Measurements from ENCODE around the gene CEP164. TPM values are rescaled to one million over a fixed set of nuclear protein-coding genes. Genes with fewer than 3 reads are reported as not detected.

The CEP164 gene
- total and polyA plus RNA-seq, 9 of the 15 experiments (the other 6 are each of a cell fraction or from before 2014, with no cell fraction given): 2.1 to 16.5 (median 10.4) TPM

DNA sequence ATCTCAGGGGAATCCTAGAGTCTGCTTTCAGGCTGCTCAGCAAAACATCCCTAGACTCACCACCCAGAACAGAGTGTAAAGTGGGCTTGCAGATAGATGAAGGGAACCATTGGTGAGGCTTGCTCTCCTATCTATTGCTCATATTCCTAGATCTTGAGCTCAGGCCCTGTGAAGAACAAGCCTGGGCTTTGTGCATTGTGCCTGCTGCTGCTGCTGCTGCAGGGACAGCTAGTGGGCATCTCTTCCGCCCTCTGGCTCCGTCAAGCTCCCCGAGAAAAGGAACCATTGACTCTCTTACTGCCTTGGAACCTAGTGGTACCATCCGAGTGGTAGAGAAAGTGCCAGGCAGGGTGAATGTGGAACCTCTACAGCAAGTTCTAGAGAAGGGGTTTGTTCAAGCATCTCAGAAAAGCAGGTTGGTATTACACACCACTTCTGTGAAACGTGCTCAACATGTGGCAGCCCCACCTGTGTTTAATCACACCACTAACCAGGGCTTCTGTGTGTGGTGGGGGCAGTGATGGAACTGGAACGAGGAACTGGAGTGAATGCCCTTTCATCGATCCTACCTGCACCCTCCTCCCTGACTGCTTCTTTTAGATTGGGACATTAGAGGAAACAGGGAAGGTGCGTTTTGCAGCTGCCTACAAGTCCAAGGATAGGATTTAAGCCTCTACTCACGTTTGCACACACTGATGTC, 32.1 kb upstream of the CEP164 start:
- ChIA-PET CTCF (ENCODE audit: low intra/inter-chr PET ratio) (no interaction called here), POLR2A (interaction anchor here (0.6 to 1.9 kb wide), 3 partner anchors 10 to 103 kb away, joined by 3 to 5 read pairs (median 3); no protein-coding TSS in a partner anchor)
- Histone ChIP-seq H3K9ac (ENCODE audit: insufficient read depth in 1 of 2, low read depth in 2 of 2, low read length in 2 of 2) (no peak overlapping the region), H3K79me2 (ENCODE audit: control insufficient read depth, insufficient read depth, low read length) (no peaks in the 10 kb centered on the region), H3K9me1 (ENCODE audit: control insufficient read depth, insufficient read depth, low read length) (no peaks in the 10 kb centered on the region), H3K27me3 (ENCODE audit: control insufficient read depth in 2 of 2, insufficient read depth in 2 of 2, low read length in 2 of 2) (peaks cover 3 to 15% of the 10 kb centered on the region in 2 experiments; a peak in 2 of 5 replicates), H3K4me1 (replicated peaks in 1 of 2; ENCODE audit: control insufficient read depth in 2 of 2, insufficient read depth in 2 of 2, low read length in 2 of 2) (peaks cover 0 to 8% of the 10 kb centered on the region in 2 experiments; a peak in 1 of 5 replicates), H3K9me3 (replicated peaks; ENCODE audit: control insufficient read depth, insufficient read depth, low read depth, low read length) (no peaks in the 10 kb centered on the region), H3K4me2 (ENCODE audit: insufficient read depth, low read length) (no peak overlapping the region), H3K27ac (ENCODE audit: extremely low read depth, low read depth, low read length) (no peak overlapping the region), H2AFZ (ENCODE audit: low read depth, low read length) (no peak overlapping the region), H4K20me1 (replicated peaks; ENCODE audit: control insufficient read depth, insufficient read depth, low read length) (no peaks in the 10 kb centered on the region; the same call in 1 of the 2 replicates), H3K36me3 (ENCODE audit: control insufficient read depth, insufficient read depth, low read length) (peaks cover under 1% of the 10 kb centered on the region; the same call in 1 of the 3 replicates), H3K4me3 (no peak overlapping the region)
- intact Hi-C loops (cut with micrococcal nuclease) (no loop called here), in situ Hi-C loops (cut with MboI) (no loop called here)
- TF ChIP-seq HNRNPUL1 (IDR thresholded peaks at IDR 0.05; ENCODE audit: low read length) (no peak), POLR2A (conservative IDR thresholded peaks at IDR 0.05) (no peak), ILF3 (IDR thresholded peaks at IDR 0.05; ENCODE audit: borderline replicate concordance) (no peak), THRAP3 (IDR thresholded peaks at IDR 0.05; ENCODE audit: borderline replicate concordance) (no peak), PRDM10 (IDR thresholded peaks at IDR 0.05; ENCODE audit: partially characterized antibody) (no peak), ZNF551 (CRISPR knock-in tag; IDR thresholded peaks at IDR 0.05) (no peak)
- ATAC-seq (no peak), FAIRE-seq (no peak), DNase-seq (ENCODE audit: extremely low read depth in 1 of 4, low spot score in 3 of 4) (no peak)
- 17% methylated on average over 9 of the region's 9 CpGs for WGBS (ENCODE audit: insufficient coverage, low coverage, missing lambda C conversion rate)
- BruUV-seq (replicated peaks): no TSS peak
